Muscle of arm (tissue), 12 donors: ENCODE data around the gene UBE2E3. TPM values are rescaled to one million over a fixed set of nuclear protein-coding genes. Genes with fewer than 3 reads are reported as not detected.
"Not testable (repeated sequence)": the region's sequence is repeated elsewhere in the genome, so short reads cannot be mapped to it uniquely, and the experiment has no call there.

Source experiments
- DNase-seq: peaks from one replicate; pipeline ENCODE4 v3.0.0-alpha.2; 2013
- polyA plus RNA-seq, 12 donors: library from polyadenylated mRNA; unstranded; fragments of 120-200 nt; gene quantifications; one replicate each; pipeline ENCODE4 v1.2.1, GENCODE V29; 2013; ENCODE audit not compliant: insufficient read length in 12 of 12

Gene UBE2E3
- polyA plus RNA-seq, 12 donors = 81.8 to 178 (median 151) TPM; not detected in 1

DNA sequence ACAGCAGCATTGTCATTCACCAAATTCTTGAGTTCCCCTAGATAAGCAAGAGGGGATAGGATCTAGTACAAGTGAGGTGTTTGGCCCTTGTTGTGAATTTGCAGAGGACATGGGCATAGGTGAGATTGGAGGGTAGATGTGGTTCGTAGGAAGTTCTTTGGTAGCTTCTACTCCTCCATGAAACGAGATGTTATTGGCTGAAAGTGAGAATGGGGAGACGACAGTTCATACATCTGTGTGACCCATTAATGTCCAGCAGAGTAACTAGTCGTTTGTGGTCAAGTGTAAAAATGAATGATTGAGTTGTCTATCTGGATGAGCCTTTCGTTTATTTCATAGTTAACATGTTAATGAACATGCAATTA lies 90.4 kb downstream of the UBE2E3 start:
- no peak for DNase-seq

GRCh38 chr2:181072486-181073235 lies 92.3 kb downstream of the UBE2E3 start:
- no peak for DNase-seq

- no peak for DNase-seq
Measured at GRCh38 chr2:181073896-181074295, 93.5 kb downstream of the UBE2E3 start.

DNA sequence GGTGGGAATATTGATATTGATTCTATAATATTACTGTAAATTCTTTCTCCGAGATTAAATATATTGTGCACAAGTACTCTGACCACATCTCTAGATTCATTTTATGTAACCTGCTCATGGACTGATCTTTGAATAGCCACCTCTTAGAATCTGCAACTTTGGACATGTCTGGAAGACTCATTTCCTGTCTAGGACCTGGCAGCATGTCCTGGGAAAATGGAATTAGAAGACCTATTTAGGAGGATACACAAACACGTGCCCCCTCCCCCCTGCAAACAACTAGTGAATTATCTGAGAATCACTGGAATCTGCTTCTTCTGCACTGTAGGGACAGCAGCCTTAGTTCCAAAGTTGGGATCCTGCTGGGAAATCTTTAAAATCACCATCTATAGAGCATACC lies 94.1 kb downstream of the UBE2E3 start:
- DNase-seq = no peak

DNA sequence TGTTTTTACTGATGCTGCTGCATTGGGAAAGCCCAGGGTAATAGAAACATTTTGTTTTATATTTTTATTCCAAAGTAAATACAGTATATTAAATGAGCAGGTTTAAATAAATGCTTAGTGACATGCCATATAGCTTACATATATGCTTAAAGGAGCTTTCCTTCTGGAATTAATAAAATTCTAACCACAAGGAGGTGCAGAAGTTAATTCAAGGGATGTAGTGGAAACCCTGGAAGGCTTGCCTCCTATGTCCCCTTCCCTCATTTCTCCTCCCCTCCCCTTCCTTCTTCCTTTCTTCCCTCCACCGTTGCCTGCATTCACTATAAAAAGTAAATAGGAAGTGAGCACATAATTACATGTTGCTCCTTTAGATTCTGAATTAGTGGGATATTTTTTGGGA lies 96.3 kb downstream of the UBE2E3 start:
- DNase-seq = no peak

- DNase-seq = peak; percentile 46
Measured at GRCh38 chr2:181077128-181077709, 96.8 kb downstream of the UBE2E3 start.

GRCh38 chr2:181083140-181083539 lies 102.7 kb downstream of the UBE2E3 start:
- no peak for DNase-seq

- no peak for DNase-seq
Measured at GRCh38 chr2:181085734-181086133, 105.3 kb downstream of the UBE2E3 start.

- DNase-seq = not testable (repeated sequence)
Measured at GRCh38 chr2:181091920-181092319, 111.5 kb downstream of the UBE2E3 start.

GRCh38 chr2:181095486-181095885 lies 115.1 kb downstream of the UBE2E3 start:
- DNase-seq = no peak

DNA sequence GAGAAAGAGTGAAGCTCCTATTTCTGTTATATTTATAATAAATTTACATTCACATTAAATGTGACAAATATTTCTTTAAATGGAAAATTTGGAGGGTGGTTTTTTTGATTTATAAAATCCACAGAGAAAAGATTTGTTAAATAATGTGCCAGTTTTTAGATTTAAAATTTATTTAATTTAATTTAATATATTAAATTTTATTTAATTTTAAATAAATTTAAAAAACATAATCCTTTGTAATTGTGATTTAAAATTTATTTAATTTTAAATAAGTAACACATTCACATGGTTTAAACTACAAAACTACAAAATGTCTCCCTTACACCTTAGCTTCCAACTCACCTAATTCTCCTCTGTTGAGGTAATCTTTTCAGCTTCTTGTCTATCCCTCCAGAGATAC lies 123.3 kb downstream of the UBE2E3 start:
- DNase-seq = no peak

DNA sequence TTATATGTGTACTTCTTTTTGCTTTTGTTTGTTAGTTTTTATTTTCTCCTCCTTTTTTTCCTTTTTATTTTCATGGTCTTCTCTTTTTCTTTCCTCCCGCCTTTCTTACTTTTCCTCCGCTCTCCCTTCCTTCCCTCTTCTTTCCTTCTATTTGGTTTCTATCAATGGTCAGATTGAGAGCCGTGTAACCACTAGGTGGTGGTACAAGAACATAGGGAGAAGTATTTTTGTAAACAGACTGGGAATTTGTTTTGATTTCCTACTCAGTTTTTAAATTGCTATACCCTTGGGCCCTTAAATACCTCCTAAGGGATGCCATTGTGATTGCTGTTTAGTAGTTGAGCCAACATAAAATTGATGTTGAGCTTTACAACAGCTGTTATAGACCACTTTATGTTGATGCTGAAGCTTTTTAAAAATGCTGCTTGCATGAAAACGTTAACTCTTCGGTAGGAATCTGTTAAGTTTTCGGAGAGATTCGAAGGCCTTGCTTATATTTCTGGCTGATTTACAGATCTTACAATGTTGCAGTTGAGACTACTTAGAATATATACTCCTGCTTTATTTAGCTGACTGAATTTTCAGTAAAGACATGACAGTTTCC lies 124.2 kb downstream of the UBE2E3 start:
- peak; percentile 56 for DNase-seq

DNA sequence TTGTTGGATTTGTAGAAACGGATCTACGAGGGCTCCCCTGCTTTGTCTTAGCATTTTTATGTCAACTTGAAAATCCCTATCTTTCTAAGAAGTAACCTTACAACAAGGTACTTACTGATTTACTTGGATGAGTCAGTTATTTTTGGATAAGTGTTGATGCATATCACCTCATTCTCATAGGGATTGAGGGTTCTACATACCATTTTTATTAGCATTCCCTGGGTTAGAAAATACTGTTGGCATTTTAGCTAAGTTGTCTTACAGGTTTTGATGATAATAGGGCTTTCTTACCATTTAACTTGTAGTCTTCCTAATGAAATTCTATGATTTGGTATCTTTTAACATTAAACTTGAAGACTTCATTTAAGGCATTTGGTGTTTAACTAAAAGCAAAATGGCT lies 125.2 kb downstream of the UBE2E3 start:
- DNase-seq = no peak

- no peak for DNase-seq
Measured at GRCh38 chr2:181106229-181106628, 125.8 kb downstream of the UBE2E3 start.

GRCh38 chr2:181106789-181107627 lies 126.6 kb downstream of the UBE2E3 start:
- DNase-seq = no peak

DNA sequence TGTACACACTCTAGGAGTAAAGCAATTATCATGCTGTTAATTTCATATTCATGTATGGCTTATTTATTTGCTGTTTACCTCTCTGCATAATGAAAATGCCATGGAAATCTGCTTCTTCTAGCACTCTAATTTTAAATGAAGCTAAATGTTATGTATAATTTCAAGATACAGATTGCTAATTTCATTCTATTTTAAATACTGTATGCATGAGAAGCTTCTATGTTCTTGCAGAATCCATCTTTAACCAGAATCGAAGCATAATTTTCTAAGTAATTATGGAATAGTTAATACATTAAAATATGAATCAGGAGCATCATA lies 127.2 kb downstream of the UBE2E3 start:
- DNase-seq = no peak

- DNase-seq = no peak
Measured at GRCh38 chr2:181111059-181111458, 130.7 kb downstream of the UBE2E3 start.

DNA sequence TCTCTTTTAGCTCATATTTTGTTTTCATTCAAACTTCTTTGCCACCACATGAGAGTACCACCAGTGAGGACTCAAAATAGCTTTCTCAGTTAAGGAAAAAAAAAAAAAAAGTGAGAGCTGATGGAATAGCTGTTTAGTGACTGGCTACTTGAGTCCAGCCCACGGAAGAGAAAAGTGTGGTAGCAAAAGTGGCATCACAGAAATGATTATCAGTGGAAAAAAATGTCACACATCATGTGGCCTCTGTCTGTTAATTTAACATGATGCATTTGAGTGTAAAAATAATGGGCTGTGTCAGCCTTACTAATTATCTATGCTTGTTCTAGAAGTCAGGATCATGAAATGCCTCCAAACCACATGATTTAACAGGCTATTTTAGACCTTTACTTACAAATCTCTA lies 132.5 kb downstream of the UBE2E3 start:
- no peak for DNase-seq
